IMR-90 (cell line): ENCODE measurements around the gene SRXN1.

Experiments used
- BHLHE40 ChIP-seq: fragments of 150-350 bp; IDR thresholded peaks from 2 replicates; pipeline ENCODE4 v1.6.1; 2016; ENCODE audit warnings: mild to moderate bottlenecking, low read depth, low read length
- CEBPB ChIP-seq: IDR thresholded peaks from 2 replicates; pipeline ENCODE4 v1.6.1; 2012; ENCODE audit warnings: low read depth, low read length, improper control_type of control experiment
- CHD1 ChIP-seq: IDR thresholded peaks from 2 replicates; pipeline ENCODE4 v1.6.1; 2012; ENCODE audit warnings: low read depth, low read length, improper control_type of control experiment
- CTCF ChIP-seq: conservative IDR thresholded peaks from 2 replicates; pipeline ENCODE4 v1.5.1; 2012; ENCODE audit warnings: mild to moderate bottlenecking, low read depth, low read length, improper control_type of control experiment
- MAZ ChIP-seq: IDR thresholded peaks from 2 replicates; pipeline ENCODE4 v1.6.1; 2012; ENCODE audit warnings: low read depth, mild to moderate bottlenecking, low read length, improper control_type of control experiment, moderate library complexity, borderline replicate concordance
- MXI1 ChIP-seq: IDR thresholded peaks from 2 replicates; pipeline ENCODE4 v1.6.1; 2012; ENCODE audit warnings: low read depth, mild to moderate bottlenecking, low read length, moderate library complexity, borderline replicate concordance
- POLR2A ChIP-seq: IDR thresholded peaks from 2 replicates; pipeline ENCODE4 v1.6.1; 2012; ENCODE audit warnings: mild to moderate bottlenecking, low read depth, low read length
- RAD21 ChIP-seq: IDR thresholded peaks from 2 replicates; pipeline ENCODE4 v1.6.1; 2012; ENCODE audit warnings: low read length, improper control_type of control experiment
- RCOR1 ChIP-seq: IDR thresholded peaks from 2 replicates; pipeline ENCODE4 v1.6.1; 2012; ENCODE audit warnings: mild to moderate bottlenecking, low read length, improper control_type of control experiment; ENCODE audit not compliant: insufficient replicate concordance
- RFX5 ChIP-seq: IDR thresholded peaks from 2 replicates; pipeline ENCODE4 v1.8.0; 2012; ENCODE audit warnings: low read depth, mild to moderate bottlenecking, low read length, moderate library complexity
- SMC3 ChIP-seq: fragments of 150-350 bp; IDR thresholded peaks from 2 replicates; pipeline ENCODE4 v1.6.1; 2016; ENCODE audit warnings: low read depth, mild to moderate bottlenecking, antibody characterized with exemption, low read length, moderate library complexity
- USF2 ChIP-seq: fragments of 150-350 bp; IDR thresholded peaks from 2 replicates; pipeline ENCODE4 v1.6.1; 2017; ENCODE audit warnings: mild to moderate bottlenecking, antibody characterized with exemption, low read length, low read depth

- TF ChIP-seq USF2 (no peak), BHLHE40 (no peak), RAD21 (no peak), POLR2A (no peak), CTCF (no peak), CHD1 (no peak), CEBPB (no peak), RCOR1 (no peak), MXI1 (no peak), RFX5 (no peak), MAZ (no peak), SMC3 (no peak)
Measured at GRCh38 chr20:677957-678356, 25.0 kb upstream of the SRXN1 start.
